ENCODE data around the gene BABAM1. TPM values are rescaled to one million over a fixed set of nuclear protein-coding genes. Genes with fewer than 3 reads are reported as not detected.
A peak's percentile ranks its signal among the peaks of the same experiment; 100 is the strongest.

BABAM1 gene
- total RNA-seq, 1 experiment from 2014 or later: 146 TPM

GRCh38 chr19:17234911-17235299, 32.3 kb upstream of the BABAM1 start (continued):
- TF ChIP-seq ATF6 (CRISPR knock-in tag; IDR thresholded peaks at IDR 0.05) (no peak), E2F1 (CRISPR knock-in tag; IDR thresholded peaks at IDR 0.05) (no peak), E2F4 (CRISPR knock-in tag; IDR thresholded peaks at IDR 0.05; ENCODE audit: borderline replicate concordance, low read depth) (0 out of 2 replicates have a peak, but pooled peaks have one; percentile 11), ZNF425 (CRISPR knock-in tag; conservative IDR thresholded peaks at IDR 0.05) (no peak), CREM (CRISPR knock-in tag; IDR thresholded peaks at IDR 0.05) (no peak), ZSCAN18 (CRISPR knock-in tag; IDR thresholded peaks at IDR 0.05) (no peak), TP53 (CRISPR knock-in tag; IDR thresholded peaks at IDR 0.05) (no peak), NR3C1 (CRISPR knock-in tag; conservative IDR thresholded peaks at IDR 0.05; ENCODE audit: low read depth) (no peak), NFYB (CRISPR knock-in tag; conservative IDR thresholded peaks at IDR 0.05; ENCODE audit: low read depth) (no peak), ZBTB21 (CRISPR knock-in tag; IDR thresholded peaks at IDR 0.05; ENCODE audit: borderline replicate concordance) (no peak)

GRCh38 chr19:17235300-17235970, 31.8 kb upstream of the BABAM1 start:
- Mint-ChIP-seq H3K27ac (no peak overlapping the region), H3K36me3 (peaks cover 40% of the 10 kb centered on the region), H3K4me1 (peaks cover 27% of the 10 kb centered on the region), H3K27me3 (ENCODE audit: low read depth) (no peaks in the 10 kb centered on the region), H3K4me3 (peak overlapping the region; percentile 80), H3K9me3 (no peaks in the 10 kb centered on the region)
- ChIA-PET POLR2A (interaction anchor here (0.6 to 2.8 kb wide), 9 partner anchors 9 to 159 kb away, joined by 3 to 11 read pairs (median 6); partner anchors contain the start of genes BABAM1, OCEL1 and USE1), CTCF (interaction anchor here (1.0 to 3.2 kb wide), 11 partner anchors 8 to 190 kb away, joined by 3 to 12 read pairs (median 6); partner anchors contain the start of genes MRPL34, OCEL1 and USE1)
- peak; percentile 36 for ATAC-seq
- DNase-seq (ENCODE audit: low spot score): peak; percentile 68
- TF ChIP-seq TEAD4 (CRISPR knock-in tag; IDR thresholded peaks at IDR 0.05): no peak
- no peak for TF ChIP-seq CREM (CRISPR knock-in tag; IDR thresholded peaks at IDR 0.05)
- TF ChIP-seq ZNF138 (CRISPR knock-in tag; conservative IDR thresholded peaks at IDR 0.05): 0 out of 2 replicates have a peak, but pooled peaks have one; percentile 42
- TF ChIP-seq ZSCAN18 (CRISPR knock-in tag; IDR thresholded peaks at IDR 0.05): no peak
- peak; percentile 97 for TF ChIP-seq FOXP1 (CRISPR knock-in tag; IDR thresholded peaks at IDR 0.05; ENCODE audit: borderline replicate concordance)
- no peak for TF ChIP-seq PREB (CRISPR knock-in tag; IDR thresholded peaks at IDR 0.05; ENCODE audit: borderline replicate concordance)
- no peak for TF ChIP-seq CTCF (IDR thresholded peaks at IDR 0.05)
- 0 out of 2 replicates have a peak, but pooled peaks have one; percentile 74 for TF ChIP-seq TCF7 (CRISPR knock-in tag; IDR thresholded peaks at IDR 0.05; ENCODE audit: low read depth)
- TF ChIP-seq MYBL2 (CRISPR knock-in tag; IDR thresholded peaks at IDR 0.05): peak; percentile 35; the same call in 1 of the 2 replicates
- TF ChIP-seq FOXP4 (CRISPR knock-in tag; IDR thresholded peaks at IDR 0.05): peak; percentile 57; the same call in 1 of the 2 replicates

Data from WTC11 (cell line).